HG03175 (cell line): ENCODE results near the gene KRT77.
"Not testable (repeated sequence)": the region's sequence is repeated elsewhere in the genome, so short reads cannot be mapped to it uniquely, and the experiment has no call there.

Experiments
- ATAC-seq: cut with Tn5 transposase; IDR thresholded peaks from one replicate; pipeline ENCODE4 v1.9.1; 2021; ENCODE audit warnings: mild to moderate bottlenecking, moderate library complexity; ENCODE audit not compliant: unreplicated experiment

Gene KRT77

DNA sequence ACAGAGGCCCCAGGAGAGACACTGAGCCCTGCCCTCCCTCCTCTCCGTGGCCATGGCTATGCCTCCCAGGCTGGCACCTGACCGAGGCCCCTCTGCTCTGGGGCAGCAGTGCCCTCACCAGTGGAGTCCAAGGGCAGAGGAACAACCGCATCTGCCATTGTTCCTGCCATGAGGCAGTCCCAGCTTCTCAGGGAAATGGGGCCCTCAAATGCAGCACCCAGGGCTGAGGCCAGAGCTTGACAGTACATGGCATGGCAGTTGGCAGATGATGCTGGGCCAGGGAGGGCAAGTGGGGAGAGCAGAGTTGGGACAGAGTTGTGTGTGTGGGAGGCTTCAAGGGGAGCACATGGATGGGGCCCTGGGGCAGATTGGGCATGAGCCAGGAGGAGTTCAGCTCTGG, 21.1 kb upstream of the KRT77 start:
- no peak for ATAC-seq

DNA sequence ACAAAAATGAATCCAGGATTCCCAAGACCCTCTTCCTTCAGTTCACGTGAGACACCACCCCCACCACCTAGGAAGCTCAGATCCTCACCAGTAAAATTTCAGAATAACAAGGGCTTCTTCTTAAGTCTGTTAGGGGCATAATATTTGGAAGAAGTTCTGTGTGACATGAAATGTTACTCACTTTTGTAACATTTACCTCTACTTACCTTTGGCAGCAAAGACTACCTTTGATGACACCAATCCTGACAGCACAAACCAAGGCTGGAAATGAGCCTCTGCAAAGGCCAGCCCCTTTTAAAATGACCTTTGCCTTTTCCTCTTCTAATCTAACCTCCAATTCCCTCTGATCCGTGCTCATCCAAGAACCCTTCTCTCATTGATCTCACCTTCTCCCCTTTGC, 19.4 kb upstream of the KRT77 start:
- no peak for ATAC-seq

- no peak for ATAC-seq
These were observed 18.6 kb upstream of the KRT77 start for GRCh38 chr12:52721838-52722470.

GRCh38 chr12:52720365-52720886, 17.1 kb upstream of the KRT77 start:
- no peak for ATAC-seq

DNA sequence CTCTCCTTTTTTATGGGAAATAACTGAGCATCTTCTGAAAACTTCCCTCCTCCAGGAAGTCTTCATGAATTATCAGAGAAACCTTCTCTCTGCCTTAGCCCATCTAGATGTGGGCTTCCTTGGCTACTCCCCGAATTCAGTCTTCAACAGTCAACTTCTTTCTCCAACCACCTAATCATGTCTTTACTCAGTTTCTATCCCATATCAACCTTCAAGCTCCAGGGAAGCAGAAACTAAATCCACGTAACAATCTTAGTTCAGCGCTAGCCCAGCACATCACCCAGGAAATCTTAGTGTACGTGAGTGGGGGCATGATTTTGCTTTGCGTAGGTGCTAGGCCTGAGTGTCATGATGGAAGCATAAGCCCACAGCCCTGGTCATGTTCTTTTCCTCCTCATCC, 12.7 kb upstream of the KRT77 start:
- no peak for ATAC-seq

DNA sequence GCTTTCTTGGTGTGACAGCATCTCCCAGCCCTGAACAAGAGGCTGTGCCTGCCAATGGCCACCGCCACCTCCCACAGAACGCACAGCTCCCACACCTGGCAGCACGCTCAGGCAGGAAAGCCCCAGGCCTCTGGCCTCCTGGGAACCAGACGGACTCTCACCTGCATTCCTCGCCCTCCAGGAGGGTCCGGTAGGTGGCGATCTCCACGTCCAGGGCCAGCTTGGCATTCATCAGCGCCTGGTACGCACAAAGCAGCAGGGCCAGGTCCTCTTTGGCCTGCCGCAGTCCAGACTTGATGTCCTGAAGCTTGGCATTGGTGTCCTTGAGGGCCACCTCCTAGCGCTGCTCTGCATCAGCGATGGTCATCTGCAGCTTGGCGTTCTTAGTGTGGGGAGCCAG, 12.1 kb upstream of the KRT77 start:
- ATAC-seq = no peak

- ATAC-seq = no peak
These were observed 11.6 kb upstream of the KRT77 start for GRCh38 chr12:52714887-52715281.

GRCh38 chr12:52713960-52714886, 10.9 kb upstream of the KRT77 start:
- ATAC-seq = no peak

DNA sequence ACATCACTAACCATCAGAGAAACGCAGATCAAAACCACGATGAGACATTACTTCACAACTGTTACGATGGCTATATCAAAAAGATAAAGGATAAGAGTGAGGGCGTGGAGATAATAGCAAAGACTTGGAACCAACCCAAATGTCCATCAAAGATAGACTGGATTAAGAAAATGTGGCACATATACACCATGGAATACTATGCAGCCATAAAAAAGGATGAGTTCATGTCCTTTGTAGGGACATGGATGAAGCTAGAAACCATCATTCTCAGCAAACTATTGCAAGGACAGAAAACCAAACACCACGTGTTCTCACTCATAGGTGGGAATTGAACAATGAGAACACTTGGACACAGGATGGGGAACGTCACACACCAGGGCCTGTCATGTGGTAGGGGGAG, 8.8 kb upstream of the KRT77 start:
- not testable (repeated sequence) for ATAC-seq

DNA sequence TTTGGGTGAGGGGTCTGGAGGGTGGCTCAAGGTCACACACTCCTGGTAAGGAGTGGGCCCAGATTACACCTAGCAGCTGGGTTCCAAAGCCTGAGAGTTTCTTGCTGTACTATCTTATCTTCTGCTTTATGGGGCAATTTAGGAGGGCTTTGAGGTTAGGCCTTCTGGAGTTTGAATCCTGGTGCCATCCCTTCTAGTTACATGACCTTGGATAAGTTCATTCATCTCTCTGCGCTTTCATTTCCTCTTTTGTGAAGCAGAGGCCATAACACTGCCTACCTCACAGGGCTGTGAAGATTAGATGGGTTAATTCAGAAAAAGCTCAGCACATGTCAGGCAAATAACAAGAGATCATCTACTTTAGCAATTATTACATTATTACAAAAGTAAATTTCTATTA, 7.4 kb upstream of the KRT77 start:
- no peak for ATAC-seq

GRCh38 chr12:52708010-52708409, 4.7 kb upstream of the KRT77 start:
- no peak for ATAC-seq

GRCh38 chr12:52704464-52704863, 1.1 kb upstream of the KRT77 start:
- ATAC-seq = no peak

DNA sequence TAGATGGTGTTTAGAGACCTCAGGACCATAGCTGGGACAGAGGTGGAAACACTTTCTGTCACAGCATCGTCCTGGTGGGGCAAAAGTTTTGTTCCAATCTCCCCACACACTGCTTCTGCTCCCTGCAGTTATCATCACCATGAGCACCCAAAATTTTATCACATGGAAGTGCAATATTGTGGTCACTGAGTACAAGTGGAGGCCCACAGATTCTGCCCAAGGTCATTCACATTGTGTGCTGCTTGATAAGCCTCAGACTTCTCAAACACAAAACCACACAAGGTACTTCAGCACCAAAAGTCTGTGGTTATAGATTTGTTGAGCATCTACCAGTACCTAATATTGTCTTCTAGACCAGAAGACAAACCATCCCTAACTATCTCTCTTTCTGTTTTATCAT, 554 bp upstream of the KRT77 start:
- ATAC-seq = no peak

GRCh38 chr12:52702338-52702737, 986 bp downstream of the KRT77 start:
- ATAC-seq = no peak

GRCh38 chr12:52701281-52701680, 2.0 kb downstream of the KRT77 start:
- ATAC-seq = no peak

- ATAC-seq = no peak
These were observed 3.4 kb downstream of the KRT77 start for GRCh38 chr12:52699960-52700359.

DNA sequence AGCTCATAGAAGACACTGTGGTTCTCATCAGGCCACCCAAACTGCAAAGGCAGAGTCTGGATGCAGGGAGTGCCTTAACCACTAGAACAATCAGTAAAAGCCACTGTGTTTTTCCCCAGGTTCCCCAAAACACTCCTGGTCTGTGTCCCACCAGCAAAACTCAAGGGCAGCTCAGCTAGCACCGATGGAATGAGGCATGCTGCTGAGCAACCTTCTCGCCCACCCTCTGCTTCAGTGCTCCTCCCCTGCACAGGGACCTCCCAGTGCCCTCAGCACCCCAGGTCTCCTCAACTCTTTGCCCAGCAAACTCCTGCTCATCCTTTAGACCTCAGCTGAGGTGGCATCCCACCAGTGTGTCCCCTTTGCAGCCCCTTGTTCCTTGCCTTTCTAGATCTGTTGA, 4.0 kb downstream of the KRT77 start:
- ATAC-seq = no peak

- ATAC-seq = no peak
These were observed 4.5 kb downstream of the KRT77 start for GRCh38 chr12:52698651-52699340.

GRCh38 chr12:52697058-52697582, 6.2 kb downstream of the KRT77 start:
- no peak for ATAC-seq

GRCh38 chr12:52696588-52696987, 6.7 kb downstream of the KRT77 start:
- no peak for ATAC-seq

GRCh38 chr12:52695039-52695438, 8.3 kb downstream of the KRT77 start:
- no peak for ATAC-seq
